CMK (cell line): ENCODE data around the gene EFHD2.
"Not testable (repeated sequence)": the region's sequence is repeated elsewhere in the genome, so short reads cannot be mapped to it uniquely, and the experiment has no call there.

ENCODE experiments used
- DNase-seq: peaks from one replicate; pipeline ENCODE4 v3.0.0-alpha.2; 2010; ENCODE audit warnings: low read depth

EFHD2 gene

DNA sequence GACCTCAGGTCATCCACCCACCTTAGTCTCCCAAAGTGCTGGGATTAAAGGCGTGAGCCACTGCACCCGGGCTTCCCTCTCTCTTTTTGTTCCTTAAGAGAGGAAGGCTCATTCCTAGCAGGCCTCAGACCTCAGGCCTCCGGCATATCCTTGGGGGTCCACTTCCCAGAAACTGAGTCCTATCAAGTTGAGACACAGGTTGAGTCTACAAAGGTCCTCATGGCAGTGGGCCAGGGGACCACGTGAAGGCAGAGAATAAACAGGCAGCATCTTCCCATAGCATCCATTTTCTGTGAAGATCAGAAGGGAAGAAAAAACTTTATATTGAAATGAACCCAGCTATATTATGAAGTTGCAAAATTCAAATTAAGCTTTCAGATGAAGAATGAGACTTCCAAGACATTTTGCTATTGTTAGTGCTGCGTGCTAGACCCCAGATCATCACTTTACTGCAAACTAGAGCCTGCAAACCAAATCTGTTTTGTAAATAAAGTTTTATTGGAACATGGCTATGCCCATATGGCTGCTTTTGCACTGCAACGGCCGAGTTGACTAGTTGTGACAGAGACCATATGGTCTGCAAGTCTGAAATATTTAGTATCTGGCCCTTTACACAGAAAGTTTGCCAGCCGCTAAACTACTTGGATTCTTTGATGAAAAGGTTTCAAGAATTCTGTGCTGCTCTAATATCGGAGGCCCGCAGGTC, 43.3 kb downstream of the EFHD2 start:
- no peak for DNase-seq

DNA sequence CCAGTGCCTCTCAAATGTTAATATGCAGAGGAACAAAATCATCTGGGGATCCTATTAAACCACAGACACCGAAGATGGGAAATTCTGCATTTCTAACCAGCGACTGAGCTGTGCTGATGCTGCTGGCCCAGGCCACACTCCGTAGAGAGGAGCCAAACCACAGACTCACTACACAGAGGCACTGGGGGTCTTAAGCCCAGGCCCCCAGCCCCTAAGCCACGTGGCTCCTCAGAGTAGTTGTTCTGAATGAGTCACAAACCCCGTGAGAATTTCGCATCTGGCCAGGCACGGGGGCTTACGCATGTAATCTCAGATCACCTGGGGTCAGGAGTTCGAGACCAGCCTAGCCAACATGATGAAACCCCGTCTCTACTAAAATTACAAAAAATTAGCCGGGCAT, 44.0 kb downstream of the EFHD2 start:
- no peak for DNase-seq

DNA sequence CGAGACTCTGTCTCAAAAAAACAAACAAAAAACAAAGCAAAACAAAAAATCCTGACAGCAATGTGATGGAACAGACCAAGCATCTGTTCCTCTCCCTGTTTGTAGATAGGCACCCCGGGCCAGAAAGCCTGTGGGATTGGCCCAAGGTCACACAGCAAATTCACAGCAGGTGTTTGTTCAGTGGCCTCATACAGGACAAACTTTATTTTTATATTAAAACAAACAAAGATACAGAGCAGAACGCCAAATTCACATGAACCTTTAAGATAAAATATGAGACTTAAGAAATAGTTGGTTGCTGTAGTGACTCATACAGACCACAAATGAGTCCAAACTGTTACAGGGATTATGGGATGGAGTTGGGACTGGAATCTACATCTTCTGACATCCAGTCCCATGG, 44.6 kb downstream of the EFHD2 start:
- DNase-seq: no peak

DNA sequence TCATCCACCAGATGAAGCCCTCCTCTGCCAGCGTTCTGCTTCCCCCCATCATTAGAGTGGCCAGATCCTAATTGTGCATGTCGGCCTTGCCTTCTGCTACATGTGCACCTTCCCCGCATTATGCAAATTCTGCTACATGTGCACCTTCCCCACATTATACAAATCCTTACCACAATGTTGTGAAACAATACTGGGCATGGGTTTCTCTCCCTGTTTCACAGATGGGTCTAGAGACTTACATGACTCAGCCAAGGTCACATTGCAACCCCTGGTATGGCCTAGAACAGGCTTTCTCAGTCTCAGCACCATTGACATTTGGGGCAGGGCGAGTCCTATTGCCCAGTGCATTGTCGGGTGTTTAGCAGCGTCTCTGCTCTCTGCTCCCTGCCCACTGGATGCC, 45.8 kb downstream of the EFHD2 start:
- DNase-seq: no peak

DNA sequence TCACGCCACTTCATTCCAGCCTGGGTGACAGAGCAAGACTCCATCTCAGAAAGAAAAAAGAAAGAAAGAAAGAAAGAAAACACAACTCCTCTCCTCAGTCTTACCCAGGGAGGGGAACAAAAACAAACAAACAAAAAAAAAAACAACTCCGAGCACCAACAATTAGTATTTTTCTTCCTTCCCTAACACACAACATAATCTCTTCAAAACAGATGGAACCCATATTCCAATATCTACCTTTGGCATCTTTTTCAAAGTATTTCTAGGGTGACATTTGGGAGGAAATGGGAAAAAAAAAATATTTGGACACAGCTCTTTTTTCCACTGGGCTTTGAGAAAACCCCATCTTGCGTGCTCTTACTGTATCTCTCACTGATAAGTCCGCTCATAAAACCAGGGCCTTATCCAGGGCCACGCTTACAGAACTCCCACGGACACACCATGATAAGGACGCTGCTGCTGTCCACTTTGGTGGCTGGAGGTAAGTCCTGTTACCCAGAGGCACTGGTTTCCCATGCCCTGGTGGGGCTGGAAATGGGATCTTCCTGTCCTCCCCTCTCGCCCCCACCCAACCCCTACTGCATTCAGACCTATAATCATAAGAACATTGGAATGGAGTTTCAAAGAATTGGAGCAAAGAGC, 46.7 kb downstream of the EFHD2 start, which contains the start of gene CELA2A:
CELA2A (plus strand) TSS at position 420 of the 642 bp plus-strand sequence; CDS start at position 442, 22 bp downstream.
- no peak for DNase-seq

DNA sequence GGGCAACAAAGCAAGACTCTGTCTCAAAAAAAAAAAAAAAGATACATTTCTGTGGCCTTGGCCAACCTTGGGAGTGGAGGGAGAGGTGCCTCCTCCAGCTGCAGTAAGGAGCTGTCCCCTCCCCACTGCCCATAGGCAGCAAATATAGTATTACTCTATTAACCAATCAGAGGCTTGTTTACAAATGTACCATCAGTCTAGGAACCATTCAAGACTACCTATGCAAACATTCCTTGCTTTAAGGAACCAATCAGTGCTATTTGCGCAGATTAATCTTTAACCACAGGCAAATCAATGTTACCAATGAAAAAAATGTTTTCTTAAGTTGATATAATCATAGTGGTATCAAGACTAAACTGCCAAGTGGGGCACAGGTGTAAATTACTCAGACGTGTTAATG, 47.9 kb downstream of the EFHD2 start:
- no peak for DNase-seq

DNA sequence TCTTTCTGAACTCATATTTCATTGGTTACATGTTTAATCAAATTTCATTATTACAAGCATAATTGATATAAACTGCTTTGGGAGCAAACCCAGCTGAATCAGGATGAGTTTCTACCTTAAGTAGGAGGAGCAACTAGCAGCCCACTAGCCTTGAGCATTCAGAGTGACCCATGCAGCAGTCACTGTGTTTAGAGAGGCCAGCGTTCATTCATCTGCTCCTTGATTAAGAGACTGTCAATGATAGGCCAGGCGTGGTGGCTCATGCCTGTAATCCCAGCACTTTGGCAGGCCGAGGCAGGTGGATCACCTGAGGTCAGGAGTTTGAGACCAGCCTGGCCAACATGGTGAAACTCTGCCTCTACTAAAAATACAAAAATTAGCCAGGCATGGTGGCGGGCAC, 48.7 kb downstream of the EFHD2 start:
- not testable (repeated sequence) for DNase-seq

DNA sequence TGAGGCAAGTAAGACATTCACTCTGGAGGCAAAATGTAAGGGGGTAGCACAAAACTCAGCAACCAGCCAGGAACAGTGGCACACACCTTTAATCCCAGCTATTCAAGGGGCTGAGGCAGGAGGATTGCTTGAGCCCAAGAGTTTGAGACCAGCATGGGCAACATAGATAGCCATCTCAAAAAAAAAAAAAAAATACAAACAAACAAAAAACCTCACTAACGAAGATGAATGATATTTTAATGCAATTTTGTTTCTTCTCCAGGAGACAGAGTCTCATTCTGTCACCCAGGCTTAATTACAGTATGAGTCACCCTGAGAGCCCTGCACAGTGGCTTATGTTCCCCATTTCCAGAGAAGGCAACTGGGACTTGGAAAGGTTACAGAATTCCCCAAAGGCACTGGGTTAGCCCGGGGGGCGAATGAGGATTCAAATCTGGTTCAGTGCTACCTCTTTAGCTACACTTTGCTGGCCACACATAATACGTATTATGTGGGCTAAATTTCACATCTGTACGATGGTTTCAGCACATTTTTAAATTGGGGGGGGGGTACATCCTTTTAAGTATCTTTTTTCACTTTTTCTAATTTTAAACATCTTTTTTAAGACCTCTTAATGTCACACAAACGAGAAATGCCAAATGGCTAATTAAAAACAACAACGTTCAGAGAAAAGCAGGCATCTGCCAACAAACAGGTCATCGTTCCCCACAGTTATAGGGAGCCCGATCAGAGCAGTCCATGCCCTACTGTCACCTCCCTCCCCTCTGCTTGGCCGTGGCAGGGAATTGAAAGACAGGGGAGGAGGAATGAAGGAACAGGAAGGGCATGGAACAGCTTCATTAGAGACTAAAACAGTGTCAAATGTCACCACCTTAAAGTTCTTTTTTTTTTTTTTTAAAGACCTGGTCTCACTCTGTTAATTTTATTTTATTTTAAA, 50.4 kb downstream of the EFHD2 start:
- DNase-seq: no peak

DNA sequence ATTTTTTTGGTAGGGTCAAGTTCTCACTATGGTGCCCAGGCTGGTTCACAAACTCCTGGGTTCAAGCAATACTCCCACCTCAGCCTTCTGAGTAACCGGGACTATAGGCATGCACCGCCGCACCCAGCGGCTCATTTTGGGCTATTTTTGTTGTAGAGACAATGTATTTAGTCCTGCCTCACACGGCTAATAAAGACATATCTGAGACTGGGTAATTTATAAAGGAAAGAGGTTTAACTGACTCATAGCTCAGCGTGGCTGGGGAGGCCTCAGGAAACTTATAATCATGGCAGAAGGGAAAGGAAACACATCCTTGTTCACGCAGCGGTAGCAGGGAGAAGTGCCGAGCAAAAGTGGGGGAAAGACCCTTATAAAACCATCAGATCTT, 51.0 kb downstream of the EFHD2 start:
- no peak for DNase-seq

DNA sequence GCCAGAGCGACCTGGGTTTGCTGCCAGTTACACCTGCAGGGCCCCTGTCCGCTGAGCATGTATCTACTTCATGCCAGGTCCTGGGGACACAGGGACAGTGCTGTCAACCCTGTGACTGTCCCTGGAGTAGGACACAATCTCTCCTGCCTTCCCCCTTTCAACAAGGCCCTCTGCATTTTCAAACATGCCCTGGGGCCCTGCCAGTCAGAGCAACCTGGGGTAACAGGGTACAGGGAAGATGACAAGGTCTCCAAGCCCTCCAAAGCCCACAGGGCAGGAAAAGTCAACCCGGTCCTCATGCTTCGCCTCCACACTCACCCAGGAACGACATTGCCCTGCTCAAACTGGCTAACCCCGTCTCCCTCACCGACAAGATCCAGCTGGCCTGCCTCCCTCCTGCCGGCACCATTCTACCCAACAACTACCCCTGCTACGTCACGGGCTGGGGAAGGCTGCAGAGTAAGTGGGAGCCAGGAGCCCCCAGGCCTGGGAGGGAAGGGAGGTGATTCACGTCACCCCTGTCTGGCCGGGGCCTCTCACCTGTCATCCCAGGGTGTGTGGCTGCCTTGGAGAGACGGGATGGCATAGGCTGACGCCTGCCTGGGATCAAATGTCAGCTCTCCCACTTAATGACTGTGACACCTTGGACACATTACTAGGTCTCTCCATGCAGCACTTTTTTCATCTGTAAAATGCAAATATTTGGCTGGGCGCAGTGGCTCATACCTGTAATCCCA, 53.5 kb downstream of the EFHD2 start:
- DNase-seq: not testable (repeated sequence)

DNA sequence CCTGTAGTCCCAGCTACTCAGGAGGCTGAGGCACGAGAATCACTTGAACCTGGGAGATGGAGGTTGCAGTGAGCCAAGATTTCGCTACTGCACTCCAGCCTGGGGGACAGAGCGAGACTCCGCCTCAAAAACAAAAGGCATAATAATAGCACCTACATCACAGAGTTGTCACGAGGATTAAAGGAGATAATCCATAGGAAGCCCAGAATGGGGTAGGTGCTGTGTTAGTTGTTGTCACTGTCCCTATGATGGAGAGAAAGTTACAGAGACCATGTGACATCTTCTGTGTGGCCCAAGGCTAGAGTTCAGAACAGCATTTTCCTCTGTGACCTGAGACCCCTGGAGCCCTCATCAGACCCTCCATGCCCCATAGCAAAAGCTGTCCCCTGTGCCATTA, 54.2 kb downstream of the EFHD2 start:
- not testable (repeated sequence) for DNase-seq

DNA sequence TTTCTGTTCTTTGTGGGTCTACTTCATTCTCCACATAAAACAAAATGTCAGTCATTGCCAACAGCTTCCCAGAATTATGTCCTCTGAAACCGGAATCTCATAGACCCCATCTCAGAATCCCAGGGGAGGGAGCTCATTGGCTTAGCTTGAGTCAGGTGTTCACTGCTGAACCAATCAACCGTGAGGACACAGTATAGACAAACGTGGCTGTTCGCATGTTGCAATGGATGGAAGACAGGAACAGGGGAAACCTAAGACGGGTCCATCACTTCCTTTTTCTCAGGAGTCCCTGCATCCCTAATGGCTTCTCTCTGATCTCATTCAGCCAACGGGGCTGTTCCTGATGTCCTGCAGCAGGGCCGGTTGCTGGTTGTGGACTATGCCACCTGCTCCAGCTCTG, 56.0 kb downstream of the EFHD2 start:
- no peak for DNase-seq

DNA sequence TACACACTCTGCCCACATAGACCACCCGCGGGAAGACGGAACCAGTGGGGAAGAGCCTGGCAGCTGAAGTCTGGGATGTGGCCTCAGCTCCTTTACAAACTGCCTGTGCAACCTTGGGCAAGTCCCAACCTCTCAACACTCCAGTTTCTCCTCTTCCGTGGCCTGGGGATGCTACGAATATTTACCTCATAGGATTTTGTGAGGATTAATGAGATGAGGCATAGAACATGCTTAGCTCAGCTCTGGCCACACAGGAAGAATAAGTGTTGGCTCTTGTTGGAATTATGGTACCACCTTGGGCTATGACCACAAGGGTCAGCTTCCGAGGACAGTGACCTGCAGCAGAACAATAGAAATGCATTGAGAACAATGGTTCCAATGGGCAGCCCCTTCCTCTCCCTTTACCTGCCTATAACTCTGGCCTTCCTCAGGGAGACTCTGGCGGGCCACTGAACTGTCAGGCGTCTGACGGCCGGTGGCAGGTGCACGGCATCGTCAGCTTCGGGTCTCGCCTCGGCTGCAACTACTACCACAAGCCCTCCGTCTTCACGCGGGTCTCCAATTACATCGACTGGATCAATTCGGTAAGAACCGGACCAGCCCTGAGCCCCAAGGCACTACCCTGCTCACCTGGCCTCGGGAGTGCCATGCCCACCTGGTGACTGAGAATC, 57.4 kb downstream of the EFHD2 start:
- DNase-seq: not testable (repeated sequence)

DNA sequence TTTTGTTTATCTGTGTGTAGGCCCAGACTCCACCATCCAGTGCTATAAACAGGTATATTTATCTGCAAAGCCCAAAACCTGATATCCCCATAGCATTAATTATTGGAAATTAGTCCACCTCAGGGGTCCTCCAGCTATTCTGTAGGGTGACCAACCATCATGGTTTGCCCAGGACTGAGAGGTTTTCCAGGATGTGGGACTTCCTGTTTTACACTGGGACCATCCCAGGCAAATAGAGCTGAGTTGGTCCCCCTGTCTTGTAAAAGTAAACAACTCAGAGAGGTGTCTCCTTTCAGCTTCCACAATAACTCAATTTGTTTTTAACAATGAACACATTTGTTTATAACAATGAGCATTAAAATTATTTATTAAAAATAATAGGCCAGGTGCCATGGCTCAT, 58.5 kb downstream of the EFHD2 start:
- no peak for DNase-seq

DNA sequence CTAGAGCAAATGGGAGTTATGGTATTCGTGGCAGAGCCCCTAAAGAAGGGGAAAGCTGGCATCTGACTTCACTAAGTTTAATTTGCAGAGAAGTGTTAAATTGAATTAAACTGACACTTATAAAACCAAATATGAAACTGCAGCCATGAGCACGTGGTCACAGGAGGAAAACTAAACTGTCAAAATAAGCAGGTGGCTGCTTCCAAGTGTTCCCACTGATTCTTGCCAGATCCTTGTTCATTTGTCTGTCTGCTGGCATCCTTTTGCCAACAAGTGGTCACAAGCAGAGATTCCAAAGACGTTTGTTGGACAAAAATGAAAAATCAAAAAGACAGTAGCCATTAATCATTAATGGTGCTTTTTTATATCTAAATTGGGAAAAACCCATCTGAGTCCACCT, 59.7 kb downstream of the EFHD2 start:
- DNase-seq: no peak

DNA sequence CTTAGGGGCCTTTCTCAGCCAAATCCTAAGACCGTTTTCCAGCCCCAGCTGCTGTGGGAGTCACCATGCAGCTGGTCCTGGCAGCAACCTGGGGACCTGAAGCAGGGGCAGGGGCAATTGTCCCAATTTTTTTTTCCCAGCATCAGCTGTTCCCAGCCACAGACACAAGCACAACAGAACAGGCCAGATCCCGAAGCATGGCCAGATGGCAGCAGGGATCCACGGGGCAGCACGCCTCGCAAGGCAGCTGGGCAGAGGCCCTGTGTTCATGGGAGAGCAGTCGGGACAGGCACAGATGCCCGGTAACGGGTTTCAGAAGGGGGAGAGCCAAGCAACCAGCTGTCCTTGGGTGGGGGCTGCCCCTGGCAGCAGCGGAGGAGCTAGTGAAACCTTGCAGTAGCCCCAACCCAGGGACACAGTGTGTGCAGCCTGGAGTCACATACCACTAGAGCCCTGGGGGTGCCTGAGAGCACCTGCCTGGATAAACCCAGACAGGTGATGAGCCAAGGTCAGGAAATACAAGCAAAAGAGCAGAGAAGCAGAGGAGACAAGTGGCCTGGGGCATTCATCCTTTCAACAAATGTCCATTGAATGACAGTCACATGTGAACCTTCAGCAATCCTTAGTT, 60.2 kb downstream of the EFHD2 start:
- DNase-seq: not testable (repeated sequence)

DNA sequence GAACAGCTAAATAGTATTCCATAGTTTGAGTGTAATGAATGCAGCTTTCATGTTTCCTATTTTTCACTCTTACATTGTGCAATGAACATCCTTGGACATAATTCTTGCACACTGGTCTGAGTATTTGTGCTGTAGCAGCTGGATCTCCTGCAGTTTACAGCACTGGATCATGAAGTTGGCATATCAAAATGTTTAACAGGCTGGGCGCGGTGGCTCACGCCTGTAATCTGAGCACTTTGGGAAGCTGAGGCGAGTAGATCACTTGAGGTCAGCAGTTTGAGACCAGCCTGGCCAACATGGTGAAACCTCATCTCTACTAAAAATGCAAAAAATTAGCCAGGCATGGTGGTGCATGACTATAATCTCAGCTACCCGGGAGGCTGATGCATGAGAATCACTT, 61.4 kb downstream of the EFHD2 start:
- not testable (repeated sequence) for DNase-seq

DNA sequence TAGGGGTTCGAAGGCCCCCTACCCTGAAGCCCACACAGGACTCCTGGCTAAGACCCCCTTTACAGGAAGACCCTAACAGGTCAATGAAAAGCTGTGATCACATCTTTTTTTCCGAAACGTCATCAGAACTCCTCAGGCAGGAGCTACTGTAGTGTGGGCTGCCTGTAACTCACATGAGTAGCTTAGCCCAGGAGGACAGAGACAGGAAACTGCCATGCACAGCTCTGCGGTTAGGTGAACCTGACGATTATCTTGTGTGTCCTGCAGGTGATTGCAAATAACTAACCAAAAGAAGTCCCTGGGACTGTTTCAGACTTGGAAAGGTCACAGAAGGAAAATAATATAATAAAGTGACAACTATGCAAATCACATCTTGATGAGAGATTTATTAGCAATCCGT, 62.0 kb downstream of the EFHD2 start:
- DNase-seq: not testable (repeated sequence)

DNA sequence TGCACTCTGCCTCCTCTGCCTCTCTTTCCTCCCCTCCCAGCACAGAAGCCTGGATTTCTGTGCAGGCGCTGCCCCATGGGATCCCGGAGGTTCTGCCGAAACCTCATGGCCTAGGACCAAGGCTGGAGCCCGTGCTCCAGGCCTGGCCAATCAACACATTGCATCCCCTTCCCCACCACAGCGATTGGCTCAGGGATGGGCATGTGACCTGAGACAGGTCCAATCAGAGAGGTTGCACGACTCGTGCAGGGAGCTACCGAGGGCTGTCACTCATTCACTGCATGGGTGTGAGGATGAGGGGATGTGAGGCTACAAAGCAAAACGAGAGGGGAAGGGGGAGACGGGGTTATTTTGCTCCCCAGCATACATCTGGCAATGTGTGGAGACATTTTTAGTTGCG, 62.9 kb downstream of the EFHD2 start:
- DNase-seq: no peak

DNA sequence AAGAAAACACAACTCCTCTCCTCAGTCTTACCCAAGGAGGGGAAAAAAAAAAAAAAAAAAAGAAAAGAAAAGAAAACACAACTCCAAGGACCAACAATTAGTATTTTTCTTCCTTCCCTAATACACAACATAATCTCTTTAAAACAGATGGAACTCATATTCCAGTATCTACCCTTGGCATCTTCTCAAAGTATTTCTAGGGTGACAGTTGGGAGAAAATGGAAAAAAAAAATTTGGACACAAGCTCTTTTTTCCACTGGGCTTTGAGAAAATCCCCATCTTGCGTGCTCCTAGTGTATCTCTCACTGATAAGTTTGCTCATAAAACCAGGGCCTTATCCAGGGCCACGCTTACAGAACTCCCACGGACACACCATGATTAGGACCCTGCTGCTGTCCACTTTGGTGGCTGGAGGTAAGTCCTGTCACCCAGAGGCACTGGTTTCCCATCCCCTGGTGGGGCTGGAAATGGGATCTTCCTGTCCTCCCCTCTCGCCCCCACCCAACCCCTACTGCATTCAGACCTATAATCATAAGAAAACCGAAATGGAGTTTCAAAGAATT, 66.1 kb downstream of the EFHD2 start, which contains the start of gene CELA2B:
CELA2B (plus strand) TSS at position 353 of the 563 bp plus-strand sequence; CDS start at position 375, 22 bp downstream.
- DNase-seq: no peak
